Measurements from ENCODE around the gene CCNI2. TPM values are rescaled to one million over a fixed set of nuclear protein-coding genes. Genes with fewer than 3 reads are reported as not detected.

Gene CCNI2
- total RNA-seq, 1 donor from 2014 or later, result not detected

DNA sequence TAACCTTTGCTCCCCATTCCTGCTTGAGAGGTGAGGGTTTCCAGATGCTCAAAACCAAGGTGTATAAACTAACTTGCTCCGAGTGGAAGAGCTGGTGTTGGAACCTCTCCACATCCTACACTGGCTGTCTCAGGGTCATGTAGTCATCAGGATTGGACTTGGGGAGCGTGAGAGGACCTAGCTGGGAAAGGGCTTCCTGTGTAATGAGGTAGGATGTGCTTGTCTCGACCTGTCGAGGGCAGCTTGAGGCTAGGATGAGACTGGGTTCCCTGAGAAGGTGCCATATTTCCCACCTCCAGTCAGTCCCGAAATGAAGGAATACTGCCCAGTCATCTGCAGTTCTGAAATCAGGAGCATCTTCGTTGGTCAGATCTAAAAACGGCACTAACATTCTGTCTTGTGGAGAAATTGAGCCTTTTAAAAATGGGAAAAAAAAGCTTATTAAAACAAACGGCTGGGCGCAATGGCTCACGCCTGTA lies 1.3 kb downstream of the CCNI2 start:
- no peak for DNase-seq (ENCODE audit: low spot score)
- no peak for ATAC-seq

GRCh38 chr5:132749506-132749905 lies 2.3 kb downstream of the CCNI2 start:
- no peak for DNase-seq (ENCODE audit: low spot score)
- no peak for ATAC-seq

DNA sequence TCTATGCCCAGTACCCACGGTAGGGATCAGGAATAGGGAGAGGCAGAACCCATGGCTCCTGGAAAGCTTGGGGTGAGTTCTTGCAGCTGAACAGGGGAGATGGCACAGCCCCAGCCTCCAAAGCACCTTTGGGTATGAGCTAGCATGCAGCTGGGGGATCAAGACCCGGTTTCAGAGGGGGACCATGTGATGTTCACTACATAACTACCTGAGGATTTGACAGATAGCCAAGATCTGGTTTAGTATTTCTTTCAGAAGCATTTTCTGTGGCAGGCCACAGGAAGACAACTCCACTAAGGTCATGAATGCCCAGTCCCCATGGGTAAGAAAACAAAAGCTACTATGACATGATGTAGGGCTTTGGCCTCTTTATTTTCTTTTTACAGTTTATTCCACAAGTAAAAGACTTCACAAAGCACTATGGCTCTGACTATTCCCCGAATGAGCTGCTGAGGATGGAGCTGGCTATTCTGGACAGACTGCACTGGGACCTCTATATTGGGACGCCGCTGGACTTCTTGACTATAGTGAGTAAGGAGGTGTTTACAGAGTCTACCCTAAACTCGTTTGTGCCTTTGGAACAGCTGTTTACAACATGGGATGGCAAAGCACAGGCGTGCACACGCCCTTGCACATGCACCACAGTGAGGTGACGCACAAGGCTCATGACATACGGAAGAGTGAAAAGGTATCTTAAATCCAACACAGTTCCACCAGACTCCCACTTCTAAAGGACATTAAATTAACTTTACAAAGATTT lies 3.4 kb downstream of the CCNI2 start:
- ATAC-seq (no peak), DNase-seq (ENCODE audit: low spot score) (no peak)

DNA sequence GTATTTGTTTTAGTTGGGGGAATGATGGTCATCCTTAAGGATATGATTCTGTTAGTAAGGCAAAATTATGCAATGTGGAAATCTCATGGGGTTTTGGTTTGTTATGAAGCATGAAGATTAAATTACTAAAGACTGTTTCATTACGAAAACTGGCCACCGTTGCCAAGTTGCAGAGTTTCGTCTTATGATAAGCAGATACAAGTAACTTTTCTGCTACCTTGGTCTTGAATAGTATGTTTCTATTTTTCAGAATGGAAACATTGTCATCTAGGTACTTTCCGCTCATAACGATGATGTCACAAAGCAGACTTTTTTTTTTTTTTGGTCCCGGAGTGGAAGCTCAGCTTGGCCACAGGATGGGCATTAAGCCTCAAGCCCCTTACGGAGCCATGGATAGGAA lies 4.2 kb downstream of the CCNI2 start:
- no peak for ATAC-seq

DNA sequence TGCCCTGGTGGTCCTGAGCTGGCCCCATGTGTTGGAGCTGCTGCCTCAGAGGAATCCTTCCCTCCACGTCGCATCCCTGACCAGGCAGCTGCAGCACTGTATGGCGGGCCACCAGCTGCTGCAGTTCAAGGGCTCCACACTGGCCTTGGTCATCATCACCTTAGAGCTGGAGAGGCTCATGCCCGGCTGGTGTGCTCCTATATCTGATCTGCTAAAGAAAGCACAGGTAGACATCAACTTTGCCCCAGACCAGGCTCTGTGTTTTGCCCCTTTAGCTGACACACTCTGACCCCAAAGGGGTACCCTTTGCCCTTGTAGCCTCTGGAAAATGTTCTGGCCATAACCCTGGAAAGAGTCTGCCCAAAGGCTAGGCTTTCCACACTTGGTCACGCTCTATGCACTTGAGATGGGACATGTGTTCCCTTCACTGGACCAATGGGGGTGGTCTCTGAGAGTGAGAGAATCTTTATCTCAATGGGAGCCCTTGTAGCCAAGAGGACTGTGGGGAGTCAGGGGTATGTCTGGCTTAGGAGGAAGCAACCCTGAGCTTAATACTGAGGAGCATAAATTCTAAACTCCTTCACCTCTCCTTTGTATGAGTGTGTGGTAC lies 4.8 kb downstream of the CCNI2 start:
- ATAC-seq (no peak), DNase-seq (ENCODE audit: low spot score) (peak; percentile 6)

More for the DNA sequence above, 4.2 kb downstream of the CCNI2 start:
- DNase-seq (ENCODE audit: low spot score), result no peak

- ATAC-seq (no peak), DNase-seq (ENCODE audit: low spot score) (peak; percentile 2)
These were observed 5.4 kb downstream of the CCNI2 start for GRCh38 chr5:132752581-132753125.

DNA sequence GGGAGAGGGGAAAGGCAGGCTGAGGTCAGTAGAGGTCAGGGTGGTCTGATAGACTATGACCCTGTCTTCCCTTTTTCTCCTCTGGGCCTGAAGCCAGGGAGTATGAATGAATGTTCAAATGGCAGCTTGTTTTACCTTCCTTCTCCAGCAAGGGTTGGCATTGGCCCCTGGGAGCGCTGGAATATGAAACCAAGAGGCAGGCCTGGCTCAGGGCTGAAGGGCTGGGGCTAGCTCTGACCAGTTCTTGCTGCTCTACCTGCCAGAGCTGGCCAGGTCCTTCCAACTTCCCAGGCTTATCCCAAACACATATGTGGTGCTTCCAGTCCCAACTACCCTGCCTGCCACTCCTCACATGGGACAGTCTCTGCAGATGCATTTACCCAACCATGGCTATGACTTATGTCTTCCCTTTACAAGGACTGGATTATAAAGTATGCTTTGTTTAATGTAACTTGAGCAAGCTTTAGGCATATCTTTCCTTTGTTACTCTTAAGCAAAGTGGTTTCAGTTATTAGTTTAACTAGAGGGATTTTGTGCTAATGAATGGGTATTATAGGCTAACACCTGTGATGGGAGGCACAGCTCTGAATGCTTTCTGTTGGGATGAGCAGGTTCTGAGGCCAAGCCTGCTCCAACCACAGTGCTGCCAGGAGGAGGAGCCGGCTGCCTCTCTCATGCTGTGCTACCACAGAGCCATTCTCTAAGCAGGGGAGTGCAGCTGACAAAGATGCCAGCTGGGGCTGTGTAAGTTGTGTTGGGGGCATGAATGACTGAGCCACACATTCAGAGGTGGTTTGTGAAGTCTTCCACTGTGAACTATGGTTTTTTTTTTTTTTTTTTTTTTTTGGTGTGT lies 6.1 kb downstream of the CCNI2 start:
- DNase-seq (ENCODE audit: low spot score) (peak; percentile 41), ATAC-seq (peak; percentile 63)

DNA sequence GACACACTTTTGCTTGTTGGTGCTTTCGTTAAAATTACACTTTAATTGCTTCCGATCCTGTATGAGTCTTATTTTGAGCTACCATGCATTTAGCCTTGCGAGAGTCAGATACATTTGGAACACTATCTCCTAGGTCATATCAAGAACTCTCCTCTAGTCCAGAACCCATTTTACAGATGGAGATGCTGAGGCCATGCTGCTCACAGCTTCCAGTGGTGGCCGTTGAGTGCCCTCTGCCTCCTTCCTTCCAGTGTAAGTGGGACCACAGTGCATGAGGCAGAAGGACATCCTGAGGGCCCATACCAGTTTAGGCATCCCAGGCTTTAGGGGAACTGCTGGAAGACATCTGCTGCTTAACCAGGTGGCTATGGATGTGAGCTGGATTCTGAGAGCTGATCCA lies 6.9 kb downstream of the CCNI2 start:
- ATAC-seq, result no peak
- DNase-seq (ENCODE audit: low spot score), result no peak

DNA sequence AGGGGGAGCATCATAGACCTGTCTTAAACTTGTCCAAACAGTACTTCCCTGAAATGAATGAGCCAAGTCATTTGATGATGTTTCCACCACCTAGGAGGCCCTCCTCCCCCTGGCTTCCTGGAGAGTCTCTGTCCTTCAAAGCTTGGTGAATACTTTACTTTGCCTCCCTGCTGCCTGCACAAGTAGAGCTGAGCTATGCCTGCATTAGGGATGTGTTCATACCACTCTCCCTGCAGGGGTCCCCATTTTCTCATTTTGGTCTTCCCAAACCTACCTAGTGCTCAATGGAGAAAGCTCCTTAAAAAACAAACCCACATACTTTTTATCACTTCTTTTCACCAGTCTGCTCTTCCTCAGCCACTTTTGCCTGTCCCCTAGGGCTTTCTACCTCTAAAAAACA lies 7.7 kb downstream of the CCNI2 start:
- DNase-seq (ENCODE audit: low spot score), result no peak
- ATAC-seq, result peak; percentile 68

DNA sequence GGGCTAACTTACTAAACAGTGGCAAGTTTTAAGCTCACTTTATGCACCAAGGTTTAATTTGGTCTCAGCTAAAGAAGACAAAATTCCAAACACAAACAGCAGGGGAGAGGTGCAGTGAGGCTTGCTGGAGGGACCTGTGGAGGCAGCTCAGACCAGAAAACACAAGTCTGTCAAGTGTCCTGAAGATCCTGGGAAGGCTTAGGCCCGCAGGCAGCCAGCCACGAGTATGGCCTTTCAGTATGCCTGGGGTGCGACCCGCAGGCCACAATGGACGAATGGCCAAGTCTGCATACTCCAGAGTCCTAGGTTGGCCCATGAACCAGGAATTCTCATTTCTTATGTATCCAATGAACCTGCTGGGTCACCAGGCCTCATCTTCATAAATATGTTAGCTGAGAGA lies 9.3 kb downstream of the CCNI2 start:
- ATAC-seq (no peak), DNase-seq (ENCODE audit: low spot score) (no peak)

DNA sequence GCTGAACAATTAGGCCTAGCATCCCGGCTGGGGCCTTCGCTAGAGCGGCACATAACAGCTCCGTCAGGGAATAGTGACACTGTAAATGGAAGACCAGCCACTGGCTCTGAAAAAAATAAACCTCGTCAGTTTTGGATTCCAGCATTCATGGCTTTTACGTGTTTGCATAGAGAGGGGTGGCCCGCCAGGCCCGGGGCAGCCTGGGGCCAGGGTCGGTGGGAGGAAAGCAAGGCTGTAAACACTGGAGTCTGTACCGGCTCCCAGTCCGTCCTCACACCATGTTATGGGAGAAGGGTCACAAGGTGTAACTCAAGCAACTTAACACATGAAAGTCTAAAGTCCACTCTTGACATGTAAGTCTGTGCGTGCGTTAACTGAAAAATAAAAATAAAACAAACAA lies 11.2 kb downstream of the CCNI2 start:
- ATAC-seq (no peak), DNase-seq (ENCODE audit: low spot score) (no peak)

GRCh38 chr5:132759114-132760048 lies 12.2 kb downstream of the CCNI2 start:
- no peak for DNase-seq (ENCODE audit: low spot score)
- ATAC-seq, result no peak

GRCh38 chr5:132760049-132760420 lies 12.8 kb downstream of the CCNI2 start:
- ATAC-seq, result no peak
- no peak for DNase-seq (ENCODE audit: low spot score)

GRCh38 chr5:132760601-132761317 lies 13.5 kb downstream of the CCNI2 start:
- peak; percentile 27 for DNase-seq (ENCODE audit: low spot score)
- ATAC-seq, result no peak

DNA sequence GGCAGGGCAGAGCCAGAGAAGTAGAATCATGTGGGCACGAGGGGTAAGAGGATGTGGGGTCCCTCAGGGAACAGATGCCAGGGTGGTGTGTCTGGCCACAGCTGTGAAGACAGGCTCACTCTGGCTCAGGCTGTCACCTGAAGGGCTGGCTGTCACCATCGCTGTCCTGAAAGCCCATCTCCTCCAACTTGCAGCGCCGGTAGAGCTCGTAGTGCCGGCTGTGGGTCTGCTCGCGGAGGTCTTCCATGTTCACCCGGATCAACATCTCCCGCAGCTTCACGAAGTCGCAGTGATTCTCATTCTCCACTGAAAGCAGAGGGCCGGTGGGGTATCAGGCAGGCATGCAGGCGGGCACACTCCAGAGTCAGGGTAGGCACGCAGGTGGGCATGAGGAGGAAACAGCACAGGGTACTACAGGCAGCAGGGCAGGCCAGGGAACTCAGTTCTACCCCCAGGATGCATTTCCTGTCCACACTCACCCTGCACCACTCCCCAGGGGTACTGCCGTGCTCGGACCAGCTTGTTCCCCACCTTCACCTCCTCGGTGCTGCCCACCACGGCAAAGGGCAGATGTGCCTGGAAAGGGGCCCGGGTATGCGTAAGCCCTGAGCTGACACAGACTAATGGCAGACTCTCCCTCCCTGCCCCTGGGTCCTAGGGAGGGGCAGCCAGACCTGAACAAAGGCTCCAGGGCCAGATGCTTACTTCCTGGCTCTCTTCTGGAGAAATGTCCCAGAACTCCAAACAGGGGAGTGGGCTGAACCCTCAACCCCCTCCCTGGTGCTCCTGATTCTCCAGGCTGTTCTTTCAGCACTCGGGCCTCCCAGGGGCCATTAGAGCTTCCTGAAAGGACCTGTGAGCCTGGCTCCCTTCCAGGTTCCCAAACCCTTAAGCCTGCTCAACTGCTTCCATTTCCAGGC lies 14.4 kb downstream of the CCNI2 start:
- ATAC-seq, result no peak
- DNase-seq (ENCODE audit: low spot score), result peak; percentile 39

GRCh38 chr5:132762246-132763000 lies 15.2 kb downstream of the CCNI2 start:
- peak; percentile 38 for DNase-seq (ENCODE audit: low spot score)
- no peak for ATAC-seq

DNA sequence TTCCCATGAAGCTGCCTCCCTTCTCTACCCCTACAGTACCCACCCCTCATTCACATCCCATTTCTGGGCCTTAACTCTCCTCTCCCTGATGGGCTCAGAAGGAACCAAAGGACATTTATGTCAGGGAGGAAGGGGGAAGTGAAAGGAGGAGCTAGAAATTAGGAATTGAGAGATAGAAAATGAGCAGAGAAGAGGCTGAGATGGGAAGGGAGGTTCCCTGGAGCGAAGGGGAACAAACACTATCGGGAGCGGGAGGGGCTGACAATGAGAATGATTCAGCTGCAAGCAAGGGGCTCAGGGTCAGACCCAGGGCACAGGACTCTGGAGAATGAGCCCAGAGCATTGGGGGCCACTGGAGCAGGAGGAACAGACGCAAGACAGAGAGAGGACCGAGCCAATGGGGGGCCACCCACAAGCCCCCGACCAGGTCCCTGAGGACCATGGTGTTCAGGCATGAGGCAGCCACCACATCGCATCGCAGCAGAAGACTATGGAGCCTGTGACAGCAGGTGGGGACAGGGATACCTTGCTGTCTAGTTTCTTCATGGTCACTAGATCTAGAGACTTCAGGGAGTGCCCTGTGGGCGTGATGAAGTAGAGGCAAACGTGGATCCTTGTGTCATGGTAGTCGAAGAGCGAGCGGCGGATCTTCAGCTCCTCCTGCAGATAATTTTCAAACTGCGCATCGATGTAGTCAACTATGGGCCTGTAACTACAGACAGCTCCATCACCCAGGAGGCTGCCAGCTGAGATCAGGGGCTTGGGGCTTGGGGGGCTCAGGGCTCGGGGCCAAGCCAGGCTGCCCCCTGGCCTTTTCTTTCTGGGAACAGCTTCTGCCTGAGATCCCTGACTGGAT lies 16.2 kb downstream of the CCNI2 start:
- ATAC-seq (no peak), DNase-seq (ENCODE audit: low spot score) (peak; percentile 28)

Data from left lobe of liver (tissue), 2 donors.